Activated CD4-positive, alpha-beta T cell treated with anti-CD3 and anti-CD28 coated beads, Interleukin-2, amount 10 ng/mL, durations not matched to agents 24 days and 14 days (primary cell): ENCODE measurements around the gene MRPS35. TPM values are rescaled to one million over a fixed set of nuclear protein-coding genes. Genes with fewer than 3 reads are reported as not detected.

Experiments used
- DNase-seq: peaks from one replicate; pipeline ENCODE4 v3.0.0; 2022
- H3K27ac Mint-ChIP-seq: one replicate; pipeline ENCODE4 v1.8.0; 2022; ENCODE audit warnings: mild to moderate bottlenecking, mixed read lengths
- H3K27me3 Mint-ChIP-seq: one replicate; pipeline ENCODE4 v1.8.0; 2022; ENCODE audit warnings: mixed read lengths
- H3K36me3 Mint-ChIP-seq: one replicate; pipeline ENCODE4 v1.8.0; 2022; ENCODE audit warnings: low read depth, mild to moderate bottlenecking, mixed read lengths
- H3K4me1 Mint-ChIP-seq: one replicate; pipeline ENCODE4 v1.8.0; 2021; ENCODE audit warnings: mixed read lengths
- H3K4me3 Mint-ChIP-seq: one replicate; pipeline ENCODE4 v1.8.0; 2022; ENCODE audit warnings: mild to moderate bottlenecking, moderate library complexity, mixed read lengths
- H3K9me3 Mint-ChIP-seq: one replicate; pipeline ENCODE4 v1.8.0; 2021; ENCODE audit warnings: mixed read lengths
- intact Hi-C: fragments of 100-400 bp; cut with micrococcal nuclease; formaldehyde crosslinking; loops from one replicate; pipeline ENCODE4 v1.15.1; 2023
- total RNA-seq: library from RNA; stranded (reverse); gene quantifications from 2 replicates; pipeline ENCODE4 v1.2.3, GENCODE V29; 2022

Gene MRPS35
- total RNA-seq, 1 donor from 2014 or later = 58.1 TPM

DNA sequence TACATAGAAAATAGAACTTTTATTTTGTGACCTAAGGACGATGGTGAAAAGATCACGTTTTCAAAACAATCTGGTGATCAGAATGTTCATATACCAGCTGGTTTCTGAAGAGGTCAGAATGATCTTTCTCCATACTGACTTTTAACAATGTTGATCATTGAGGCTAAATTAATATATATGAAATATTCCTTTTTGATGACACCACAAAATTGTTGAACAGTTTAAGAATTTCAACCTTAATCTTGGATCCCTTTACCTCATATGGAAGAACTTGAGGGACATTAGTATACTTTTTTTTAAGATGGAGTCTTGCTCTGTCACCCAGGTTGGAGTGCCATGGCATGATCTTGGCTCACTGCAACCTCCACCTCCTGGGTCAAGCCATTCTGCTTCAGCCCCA, 17.2 kb upstream of the MRPS35 start:
- Mint-ChIP-seq H3K4me1 (no peaks in the 10 kb centered on the region), H3K36me3 (peaks cover 8% of the 10 kb centered on the region), H3K27ac (no peak overlapping the region), H3K4me3 (no peak overlapping the region), H3K9me3 (no peaks in the 10 kb centered on the region), H3K27me3 (no peaks in the 10 kb centered on the region)
- intact Hi-C loops = no loop called here
- no peak for DNase-seq

DNA sequence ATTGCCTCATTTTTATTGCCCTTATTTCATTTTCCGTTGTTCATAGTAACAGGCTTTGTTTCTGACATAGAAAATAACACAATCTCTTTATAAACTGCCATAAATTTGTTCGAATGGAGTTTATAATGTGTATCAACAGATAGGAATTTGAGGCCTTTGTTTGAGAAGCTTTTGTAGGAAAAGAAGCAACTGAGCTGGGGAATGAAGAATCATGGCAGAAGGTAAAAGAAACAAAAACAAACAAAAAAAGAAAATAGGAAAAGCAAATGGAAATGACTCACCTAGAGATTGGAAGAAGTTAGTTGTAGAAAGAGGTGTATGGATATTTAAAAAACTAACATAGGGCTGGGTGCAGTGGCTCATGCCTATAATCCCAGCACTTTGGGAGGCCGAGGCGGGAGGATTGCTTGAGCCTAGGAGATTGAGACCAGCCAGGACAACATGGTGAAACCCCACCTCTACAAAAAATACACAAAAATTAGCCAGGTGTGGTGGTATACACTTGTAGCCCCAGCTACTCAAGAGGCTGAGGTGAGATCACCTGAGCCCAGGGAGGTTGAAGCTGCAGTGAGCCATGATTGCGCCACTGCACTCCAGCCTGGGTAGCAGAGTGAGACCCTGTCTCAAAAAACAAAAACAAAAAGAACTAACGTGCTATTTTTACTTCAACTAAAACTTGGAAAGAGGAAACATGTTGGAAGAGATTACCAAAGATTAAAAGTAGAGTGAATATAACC, 14.9 kb upstream of the MRPS35 start:
- Mint-ChIP-seq H3K4me1 (no peaks in the 10 kb centered on the region), H3K4me3 (no peak overlapping the region), H3K36me3 (peaks cover 4% of the 10 kb centered on the region), H3K27me3 (no peaks in the 10 kb centered on the region), H3K27ac (no peak overlapping the region), H3K9me3 (no peaks in the 10 kb centered on the region)
- intact Hi-C loops = no loop called here
- no peak for DNase-seq

- Mint-ChIP-seq H3K27me3 (no peaks in the 10 kb centered on the region), H3K4me3 (no peak within 1 kb of the TSS), H3K4me1 (no peaks in the 10 kb centered on the region), H3K9me3 (no peaks in the 10 kb centered on the region), H3K36me3 (peaks cover 4% of the 10 kb centered on the region), H3K27ac (no peak within 1 kb of the TSS)
- intact Hi-C loops = no loop called here
- DNase-seq = no peak
These were observed 14.4 kb upstream of the MRPS35 start, which contains the start of gene REP15 for GRCh38 chr12:27696293-27696652. Gene REP15 (plus strand): TSS chr12:27696447. CDS start chr12:27696563, 116 bp downstream.

GRCh38 chr12:27696864-27697564, 13.6 kb upstream of the MRPS35 start:
- no peak overlapping the region for H3K27ac Mint-ChIP-seq
- H3K4me3 Mint-ChIP-seq = no peak overlapping the region
- intact Hi-C loops = no loop called here
- H3K4me1 Mint-ChIP-seq = no peaks in the 10 kb centered on the region
- peaks cover 4% of the 10 kb centered on the region for H3K36me3 Mint-ChIP-seq
- H3K27me3 Mint-ChIP-seq = peaks cover 3% of the 10 kb centered on the region
- H3K9me3 Mint-ChIP-seq = no peaks in the 10 kb centered on the region
- DNase-seq = no peak

- H3K27me3 Mint-ChIP-seq = peaks cover 16% of the 10 kb centered on the region
- peaks cover 2% of the 10 kb centered on the region for H3K4me1 Mint-ChIP-seq
- no peaks in the 10 kb centered on the region for H3K36me3 Mint-ChIP-seq
- peak; percentile 92 for DNase-seq
- intact Hi-C loops = loop anchor here (1.0 to 5.0 kb wide), 2 partner anchors 52 to 269 kb away; no protein-coding TSS in a partner anchor
- no peaks in the 10 kb centered on the region for H3K9me3 Mint-ChIP-seq
- no peak overlapping the region for H3K4me3 Mint-ChIP-seq
- no peak overlapping the region for H3K27ac Mint-ChIP-seq
These were observed 6.7 kb upstream of the MRPS35 start for GRCh38 chr12:27703720-27704452.

DNA sequence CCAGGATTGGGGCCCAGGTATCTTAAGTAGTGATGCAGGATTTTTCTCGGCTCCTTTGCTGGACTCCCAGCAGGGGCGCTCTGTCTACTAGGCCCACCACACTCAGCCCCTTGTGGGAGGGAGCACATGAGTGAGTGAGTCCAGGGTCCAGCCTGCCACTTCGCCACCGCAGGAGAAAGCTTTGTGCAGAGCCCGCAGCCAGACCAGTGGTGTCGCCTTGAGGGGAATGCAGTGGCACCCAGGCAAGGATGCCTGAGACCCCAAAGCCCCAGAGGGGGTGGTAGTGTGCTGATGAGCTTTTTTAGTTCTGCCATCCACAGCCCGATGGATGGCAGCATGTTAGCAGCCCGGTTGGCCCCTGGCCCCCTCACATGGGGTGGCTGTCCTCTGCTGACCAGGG, 5.4 kb upstream of the MRPS35 start:
- H3K4me3 Mint-ChIP-seq = no peak overlapping the region
- no peaks in the 10 kb centered on the region for H3K9me3 Mint-ChIP-seq
- no peak overlapping the region for H3K27ac Mint-ChIP-seq
- peak; percentile 44 for DNase-seq
- intact Hi-C loops = loop anchor here (5.0 kb wide), 1 partner anchor 323 kb away; no protein-coding TSS in a partner anchor
- H3K36me3 Mint-ChIP-seq = no peaks in the 10 kb centered on the region
- peaks cover 16% of the 10 kb centered on the region for H3K27me3 Mint-ChIP-seq
- H3K4me1 Mint-ChIP-seq = peaks cover 8% of the 10 kb centered on the region

- Mint-ChIP-seq H3K4me3 (no peak overlapping the region), H3K27ac (no peak overlapping the region), H3K36me3 (peaks cover 8% of the 10 kb centered on the region), H3K4me1 (peaks cover 17% of the 10 kb centered on the region), H3K27me3 (peaks cover 11% of the 10 kb centered on the region), H3K9me3 (no peaks in the 10 kb centered on the region)
- DNase-seq = no peak
- intact Hi-C loops = loop anchor here (5.0 kb wide), 1 partner anchor 325 kb away; no protein-coding TSS in a partner anchor
These were observed 3.4 kb upstream of the MRPS35 start for GRCh38 chr12:27707216-27707615.

GRCh38 chr12:27709212-27709931, 1.3 kb upstream of the MRPS35 start:
- Mint-ChIP-seq H3K9me3 (no peaks in the 10 kb centered on the region), H3K4me3 (peak overlapping the region; percentile 95), H3K36me3 (peaks cover 16% of the 10 kb centered on the region), H3K27me3 (peaks cover 9% of the 10 kb centered on the region), H3K4me1 (peaks cover 27% of the 10 kb centered on the region), H3K27ac (no peak overlapping the region)
- peak; percentile 47 for DNase-seq
- intact Hi-C loops = loop anchor here (5.0 kb wide), 1 partner anchor 327 kb away; no protein-coding TSS in a partner anchor

DNA sequence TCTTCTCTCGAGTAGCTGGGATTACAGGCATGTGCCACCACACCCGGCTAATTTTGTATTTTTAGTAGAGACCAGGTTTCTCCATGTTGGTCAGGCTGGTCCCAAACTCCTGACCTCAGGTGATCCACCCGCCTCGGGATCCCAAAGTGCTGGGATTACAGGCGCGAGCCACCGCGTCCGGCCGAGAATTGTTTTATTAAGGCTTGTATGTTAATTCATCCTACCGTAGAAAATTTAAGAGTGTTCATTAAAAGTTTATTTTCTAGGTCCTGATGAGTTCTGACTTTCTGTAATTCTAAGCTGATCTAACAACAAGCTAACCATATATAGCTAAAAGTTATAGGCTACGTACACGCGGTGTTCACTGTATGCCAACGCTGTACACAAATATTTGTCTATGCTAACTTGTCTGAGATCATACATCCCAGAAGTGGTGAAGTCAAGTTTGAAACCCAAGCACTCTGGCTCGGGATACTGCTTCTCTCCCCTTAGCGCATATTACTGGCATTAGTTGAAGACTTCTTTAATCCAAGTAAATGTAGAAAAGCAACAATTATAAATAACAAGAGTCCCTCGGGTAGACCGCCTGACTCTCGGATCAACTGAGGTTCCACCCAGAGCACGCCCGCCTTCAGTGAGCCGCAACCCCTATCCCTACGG, 570 bp upstream of the MRPS35 start:
- H3K4me3 Mint-ChIP-seq = peak overlapping the region; percentile 95
- intact Hi-C loops = loop anchor here (1.0 to 5.0 kb wide), 7 partner anchors 112 to 878 kb away; partner anchors contain the start of genes BMAL2, FGFR1OP2, PPFIBP1 and TM7SF3
- H3K27me3 Mint-ChIP-seq = peaks cover 9% of the 10 kb centered on the region
- H3K36me3 Mint-ChIP-seq = peaks cover 21% of the 10 kb centered on the region
- peaks cover 31% of the 10 kb centered on the region for H3K4me1 Mint-ChIP-seq
- peak; percentile 56 for DNase-seq
- no peaks in the 10 kb centered on the region for H3K9me3 Mint-ChIP-seq
- peak overlapping the region; percentile 91 for H3K27ac Mint-ChIP-seq

- no peaks in the 10 kb centered on the region for H3K9me3 Mint-ChIP-seq
- peaks cover 31% of the 10 kb centered on the region for H3K4me1 Mint-ChIP-seq
- H3K4me3 Mint-ChIP-seq = peak overlapping the region; percentile 95
- peaks cover 9% of the 10 kb centered on the region for H3K27me3 Mint-ChIP-seq
- peak overlapping the region; percentile 91 for H3K27ac Mint-ChIP-seq
- intact Hi-C loops = loop anchor here (2.0 to 5.0 kb wide), 3 partner anchors 189 to 696 kb away; partner anchors contain the start of genes BMAL2, PPFIBP1 and TM7SF3
- DNase-seq = peak; percentile 65
- peaks cover 25% of the 10 kb centered on the region for H3K36me3 Mint-ChIP-seq
These were observed 668 bp downstream of the MRPS35 start for GRCh38 chr12:27711317-27711682.

DNA sequence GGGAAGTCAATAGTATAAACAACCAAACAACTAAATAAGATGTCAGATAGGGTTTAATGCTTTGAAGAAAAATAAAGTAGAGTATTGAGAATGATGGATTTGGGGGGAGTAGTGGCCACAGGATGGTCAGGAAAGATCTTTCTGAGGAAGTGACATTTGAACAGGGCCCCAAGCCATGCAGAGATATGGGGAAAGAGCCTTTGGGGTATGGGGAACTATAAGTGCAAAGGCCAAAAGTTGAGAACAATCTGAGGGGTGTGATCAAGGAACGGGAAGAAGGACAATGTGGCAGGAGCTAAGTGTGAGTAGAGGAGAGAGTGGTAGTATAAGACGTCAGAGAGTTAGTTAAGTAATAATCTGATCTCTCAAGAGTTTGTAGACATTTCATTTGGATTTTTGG, 1.3 kb downstream of the MRPS35 start:
- H3K27ac Mint-ChIP-seq = peak overlapping the region; percentile 31
- intact Hi-C loops = loop anchor here (2.0 to 5.0 kb wide), 3 partner anchors 190 to 697 kb away; partner anchors contain the start of genes BMAL2, PPFIBP1 and TM7SF3
- peaks cover 28% of the 10 kb centered on the region for H3K36me3 Mint-ChIP-seq
- peak overlapping the region; percentile 95 for H3K4me3 Mint-ChIP-seq
- no peak for DNase-seq
- H3K27me3 Mint-ChIP-seq = peaks cover 9% of the 10 kb centered on the region
- H3K4me1 Mint-ChIP-seq = peaks cover 31% of the 10 kb centered on the region
- no peaks in the 10 kb centered on the region for H3K9me3 Mint-ChIP-seq

DNA sequence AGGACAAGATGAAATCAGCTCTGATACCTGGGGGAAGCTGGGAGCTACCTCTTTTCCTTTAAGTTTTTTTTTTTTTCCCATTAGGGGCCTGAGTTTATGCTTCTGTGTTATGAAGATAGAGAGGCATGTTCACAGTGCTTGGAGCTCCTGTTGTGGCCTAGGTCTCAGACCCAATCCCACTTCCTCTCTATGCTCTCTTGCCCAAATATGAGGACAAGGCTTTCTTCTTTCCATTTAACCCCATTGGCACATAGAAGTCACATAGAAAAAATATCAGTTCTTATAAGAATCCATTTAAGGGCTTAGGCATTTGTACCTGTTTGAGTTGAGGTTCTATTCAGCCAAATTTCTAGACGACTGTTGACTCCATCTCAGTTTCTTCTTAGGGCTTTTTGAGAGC, 12.6 kb downstream of the MRPS35 start:
- H3K9me3 Mint-ChIP-seq = no peaks in the 10 kb centered on the region
- intact Hi-C loops = no loop called here
- H3K4me1 Mint-ChIP-seq = peaks cover 9% of the 10 kb centered on the region
- peak overlapping the region; percentile 20 for H3K27ac Mint-ChIP-seq
- H3K36me3 Mint-ChIP-seq = peaks cover 34% of the 10 kb centered on the region
- H3K4me3 Mint-ChIP-seq = no peak overlapping the region
- no peaks in the 10 kb centered on the region for H3K27me3 Mint-ChIP-seq
- DNase-seq = no peak
